ENCODE data around the gene FRAT1. TPM values are rescaled to one million over a fixed set of nuclear protein-coding genes. Genes with fewer than 3 reads are reported as not detected.

FRAT1 gene
- total and polyA plus RNA-seq, 2 of the 13 experiments (the other 11 are each of a cell fraction or from before 2014, with no cell fraction given), result 1.7 to 2.3 TPM

DNA sequence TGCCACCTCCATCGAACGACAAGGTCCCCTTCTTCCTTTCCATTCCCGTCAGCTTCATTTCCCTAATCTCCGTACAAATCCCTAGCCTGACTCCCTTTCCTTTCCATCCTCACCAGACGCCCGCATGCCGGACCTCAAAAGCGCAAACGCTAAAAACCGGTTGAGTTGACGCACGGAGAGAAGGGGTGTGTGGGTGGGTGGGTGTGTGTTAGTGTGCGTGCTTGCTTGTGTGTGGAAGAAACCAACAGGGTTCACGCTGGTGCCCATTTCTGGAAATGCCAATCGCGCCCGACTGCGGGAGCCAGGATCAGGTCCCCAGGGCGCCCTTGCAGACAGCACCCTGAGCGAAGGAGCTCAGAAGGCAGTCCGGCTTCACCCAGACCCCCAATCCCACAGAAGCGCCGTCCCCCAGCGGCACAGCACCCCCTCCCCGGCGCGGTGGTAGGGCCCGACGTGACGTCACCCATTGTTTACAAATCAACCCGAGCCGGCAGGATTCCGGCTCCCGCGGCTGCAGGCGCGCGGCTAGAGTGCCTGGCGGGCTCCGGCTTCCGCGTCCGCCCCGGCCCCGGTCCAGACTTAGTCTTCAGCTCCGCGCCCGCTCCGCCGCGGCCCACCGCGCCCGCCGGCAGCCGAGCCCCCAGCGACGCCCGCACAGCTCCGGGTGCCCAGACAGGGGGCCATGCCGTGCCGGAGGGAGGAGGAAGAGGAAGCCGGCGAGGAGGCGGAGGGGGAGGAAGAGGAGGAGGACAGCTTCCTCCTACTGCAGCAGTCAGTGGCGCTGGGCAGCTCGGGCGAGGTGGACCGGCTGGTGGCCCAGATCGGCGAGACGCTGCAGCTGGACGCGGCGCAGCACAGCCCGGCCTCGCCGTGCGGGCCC, at the start of gene FRAT1 (continued):
- TF ChIP-seq NR2F2 (IDR thresholded peaks at IDR 0.05; ENCODE audit: borderline replicate concordance, low read depth) (no peak), WIZ (CRISPR knock-in tag; IDR thresholded peaks at IDR 0.05) (no peak), PAF1 (CRISPR knock-in tag; IDR thresholded peaks at IDR 0.05) (no peak), CCAR2 (optimal IDR thresholded peaks at IDR 0.05; ENCODE audit: low read depth, low read length) (no peak), GABPB1 (CRISPR knock-in tag; IDR thresholded peaks at IDR 0.05) (peak; percentile 70), STAG1 (CRISPR knock-in tag; IDR thresholded peaks at IDR 0.05) (no peak), CBX1 (IDR thresholded peaks at IDR 0.05; ENCODE audit: low read depth) (no peak), ZFP62 (CRISPR knock-in tag; IDR thresholded peaks at IDR 0.05) (no peak), CHD2 (IDR thresholded peaks at IDR 0.05; ENCODE audit: low read depth, low read length) (no peak), MTA1 (CRISPR knock-in tag; IDR thresholded peaks at IDR 0.05; ENCODE audit: borderline replicate concordance) (no peak), AGO2 (optimal IDR thresholded peaks at IDR 0.05; ENCODE audit: low read depth, low read length) (no peak), ZNF709 (CRISPR knock-in tag; IDR thresholded peaks at IDR 0.05) (no peak)
- TF ChIP-seq, protein P1, sequence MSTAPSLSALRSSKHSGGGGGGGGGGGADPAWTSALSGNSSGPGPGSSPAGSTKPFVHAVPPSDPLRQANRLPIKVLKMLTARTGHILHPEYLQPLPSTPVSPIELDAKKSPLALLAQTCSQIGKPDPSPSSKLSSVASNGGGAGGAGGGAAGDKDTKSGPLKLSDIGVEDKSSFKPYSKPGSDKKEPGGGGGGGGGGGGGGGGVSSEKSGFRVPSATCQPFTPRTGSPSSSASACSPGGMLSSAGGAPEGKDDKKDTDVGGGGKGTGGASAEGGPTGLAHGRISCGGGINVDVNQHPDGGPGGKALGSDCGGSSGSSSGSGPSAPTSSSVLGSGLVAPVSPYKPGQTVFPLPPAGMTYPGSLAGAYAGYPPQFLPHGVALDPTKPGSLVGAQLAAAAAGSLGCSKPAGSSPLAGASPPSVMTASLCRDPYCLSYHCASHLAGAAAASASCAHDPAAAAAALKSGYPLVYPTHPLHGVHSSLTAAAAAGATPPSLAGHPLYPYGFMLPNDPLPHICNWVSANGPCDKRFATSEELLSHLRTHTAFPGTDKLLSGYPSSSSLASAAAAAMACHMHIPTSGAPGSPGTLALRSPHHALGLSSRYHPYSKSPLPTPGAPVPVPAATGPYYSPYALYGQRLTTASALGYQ (CRISPR knock-in tag; IDR thresholded peaks at IDR 0.05), result 0 out of 2 replicates have a peak, but pooled peaks have one; percentile 18
- TF ChIP-seq, protein P2, sequence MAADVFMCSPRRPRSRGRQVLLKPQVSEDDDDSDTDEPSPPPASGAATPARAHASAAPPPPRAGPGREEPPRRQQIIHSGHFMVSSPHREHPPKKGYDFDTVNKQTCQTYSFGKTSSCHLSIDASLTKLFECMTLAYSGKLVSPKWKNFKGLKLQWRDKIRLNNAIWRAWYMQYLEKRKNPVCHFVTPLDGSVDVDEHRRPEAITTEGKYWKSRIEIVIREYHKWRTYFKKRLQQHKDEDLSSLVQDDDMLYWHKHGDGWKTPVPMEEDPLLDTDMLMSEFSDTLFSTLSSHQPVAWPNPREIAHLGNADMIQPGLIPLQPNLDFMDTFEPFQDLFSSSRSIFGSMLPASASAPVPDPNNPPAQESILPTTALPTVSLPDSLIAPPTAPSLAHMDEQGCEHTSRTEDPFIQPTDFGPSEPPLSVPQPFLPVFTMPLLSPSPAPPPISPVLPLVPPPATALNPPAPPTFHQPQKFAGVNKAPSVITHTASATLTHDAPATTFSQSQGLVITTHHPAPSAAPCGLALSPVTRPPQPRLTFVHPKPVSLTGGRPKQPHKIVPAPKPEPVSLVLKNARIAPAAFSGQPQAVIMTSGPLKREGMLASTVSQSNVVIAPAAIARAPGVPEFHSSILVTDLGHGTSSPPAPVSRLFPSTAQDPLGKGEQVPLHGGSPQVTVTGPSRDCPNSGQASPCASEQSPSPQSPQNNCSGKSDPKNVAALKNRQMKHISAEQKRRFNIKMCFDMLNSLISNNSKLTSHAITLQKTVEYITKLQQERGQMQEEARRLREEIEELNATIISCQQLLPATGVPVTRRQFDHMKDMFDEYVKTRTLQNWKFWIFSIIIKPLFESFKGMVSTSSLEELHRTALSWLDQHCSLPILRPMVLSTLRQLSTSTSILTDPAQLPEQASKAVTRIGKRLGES (CRISPR knock-in tag; IDR thresholded peaks at IDR 0.05; ENCODE audit: borderline replicate concordance), result no peak
- TF ChIP-seq, protein P3, sequence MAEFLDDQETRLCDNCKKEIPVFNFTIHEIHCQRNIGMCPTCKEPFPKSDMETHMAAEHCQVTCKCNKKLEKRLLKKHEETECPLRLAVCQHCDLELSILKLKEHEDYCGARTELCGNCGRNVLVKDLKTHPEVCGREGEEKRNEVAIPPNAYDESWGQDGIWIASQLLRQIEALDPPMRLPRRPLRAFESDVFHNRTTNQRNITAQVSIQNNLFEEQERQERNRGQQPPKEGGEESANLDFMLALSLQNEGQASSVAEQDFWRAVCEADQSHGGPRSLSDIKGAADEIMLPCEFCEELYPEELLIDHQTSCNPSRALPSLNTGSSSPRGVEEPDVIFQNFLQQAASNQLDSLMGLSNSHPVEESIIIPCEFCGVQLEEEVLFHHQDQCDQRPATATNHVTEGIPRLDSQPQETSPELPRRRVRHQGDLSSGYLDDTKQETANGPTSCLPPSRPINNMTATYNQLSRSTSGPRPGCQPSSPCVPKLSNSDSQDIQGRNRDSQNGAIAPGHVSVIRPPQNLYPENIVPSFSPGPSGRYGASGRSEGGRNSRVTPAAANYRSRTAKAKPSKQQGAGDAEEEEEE (CRISPR knock-in tag; IDR thresholded peaks at IDR 0.05; ENCODE audit: borderline replicate concordance), result no peak
- TF ChIP-seq, protein P4, sequence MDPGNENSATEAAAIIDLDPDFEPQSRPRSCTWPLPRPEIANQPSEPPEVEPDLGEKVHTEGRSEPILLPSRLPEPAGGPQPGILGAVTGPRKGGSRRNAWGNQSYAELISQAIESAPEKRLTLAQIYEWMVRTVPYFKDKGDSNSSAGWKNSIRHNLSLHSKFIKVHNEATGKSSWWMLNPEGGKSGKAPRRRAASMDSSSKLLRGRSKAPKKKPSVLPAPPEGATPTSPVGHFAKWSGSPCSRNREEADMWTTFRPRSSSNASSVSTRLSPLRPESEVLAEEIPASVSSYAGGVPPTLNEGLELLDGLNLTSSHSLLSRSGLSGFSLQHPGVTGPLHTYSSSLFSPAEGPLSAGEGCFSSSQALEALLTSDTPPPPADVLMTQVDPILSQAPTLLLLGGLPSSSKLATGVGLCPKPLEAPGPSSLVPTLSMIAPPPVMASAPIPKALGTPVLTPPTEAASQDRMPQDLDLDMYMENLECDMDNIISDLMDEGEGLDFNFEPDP (CRISPR knock-in tag; conservative IDR thresholded peaks at IDR 0.05), result no peak

Measured in HepG2 (cell line).